Stimulated activated CD4-positive, alpha-beta T cell treated with anti-CD3 and anti-CD28 coated beads, TNF-alpha, amount 100 ng/mL, for 48 hours (primary cell): ENCODE measurements around the gene PCDHGC4.
A peak's percentile ranks its signal among the peaks of the same experiment; 100 is the strongest.

Experiments used
- DNase-seq, 3 donors: peaks; one replicate each; pipeline ENCODE4 v3.0.0-alpha.2; 2020; ENCODE audit warnings: low read depth in 3 of 3

The PCDHGC4 gene

DNA sequence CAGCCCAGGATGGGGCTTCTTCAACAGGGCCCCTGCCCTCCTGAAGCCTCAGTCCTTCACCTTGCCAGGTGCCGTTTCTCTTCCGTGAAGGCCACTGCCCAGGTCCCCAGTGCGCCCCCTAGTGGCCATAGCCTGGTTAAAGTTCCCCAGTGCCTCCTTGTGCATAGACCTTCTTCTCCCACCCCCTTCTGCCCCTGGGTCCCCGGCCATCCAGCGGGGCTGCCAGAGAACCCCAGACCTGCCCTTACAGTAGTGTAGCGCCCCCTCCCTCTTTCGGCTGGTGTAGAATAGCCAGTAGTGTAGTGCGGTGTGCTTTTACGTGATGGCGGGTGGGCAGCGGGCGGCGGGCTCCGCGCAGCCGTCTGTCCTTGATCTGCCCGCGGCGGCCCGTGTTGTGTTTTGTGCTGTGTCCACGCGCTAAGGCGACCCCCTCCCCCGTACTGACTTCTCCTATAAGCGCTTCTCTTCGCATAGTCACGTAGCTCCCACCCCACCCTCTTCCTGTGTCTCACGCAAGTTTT is 27.6 kb downstream of the PCDHGC4 start:
- peak; percentile 75 to 88 (median 79) for DNase-seq

DNA sequence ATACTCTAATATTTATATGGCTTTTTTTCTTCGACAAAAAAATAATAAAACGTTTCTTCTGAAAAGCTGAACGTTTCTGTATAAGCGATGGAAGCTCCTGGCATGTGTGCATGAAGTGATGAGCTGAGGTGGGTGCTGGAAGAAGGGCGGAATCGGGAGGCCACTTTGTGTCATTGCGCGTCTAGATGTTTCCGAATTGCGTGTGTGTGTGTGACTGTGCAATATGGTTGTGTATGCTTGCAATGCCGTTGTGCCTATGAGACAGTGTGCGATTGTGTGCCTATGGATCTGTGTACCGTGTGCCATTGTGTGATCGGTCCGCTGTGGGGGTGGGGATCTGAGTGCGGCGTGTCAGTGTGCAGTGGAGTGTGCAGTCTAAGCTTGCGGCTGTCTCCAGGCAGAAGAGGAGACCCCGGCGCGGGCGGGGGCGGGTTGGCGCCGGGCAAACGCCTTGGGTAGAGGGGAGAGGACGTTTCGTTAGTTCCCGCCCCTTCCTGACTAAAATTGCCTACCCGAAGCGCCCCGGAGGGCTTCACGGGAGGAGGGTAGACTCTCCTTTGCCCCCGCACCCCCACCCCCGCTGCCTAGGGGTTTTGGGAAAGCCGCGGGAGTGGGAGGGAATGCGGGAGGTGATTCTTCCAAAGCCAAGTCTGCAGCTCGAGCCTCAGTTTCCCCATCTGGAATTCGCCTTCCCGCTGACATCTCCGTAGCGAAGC is 28.2 kb downstream of the PCDHGC4 start:
- peak in 2 of 3 donors; percentile 17 to 25 for DNase-seq

DNA sequence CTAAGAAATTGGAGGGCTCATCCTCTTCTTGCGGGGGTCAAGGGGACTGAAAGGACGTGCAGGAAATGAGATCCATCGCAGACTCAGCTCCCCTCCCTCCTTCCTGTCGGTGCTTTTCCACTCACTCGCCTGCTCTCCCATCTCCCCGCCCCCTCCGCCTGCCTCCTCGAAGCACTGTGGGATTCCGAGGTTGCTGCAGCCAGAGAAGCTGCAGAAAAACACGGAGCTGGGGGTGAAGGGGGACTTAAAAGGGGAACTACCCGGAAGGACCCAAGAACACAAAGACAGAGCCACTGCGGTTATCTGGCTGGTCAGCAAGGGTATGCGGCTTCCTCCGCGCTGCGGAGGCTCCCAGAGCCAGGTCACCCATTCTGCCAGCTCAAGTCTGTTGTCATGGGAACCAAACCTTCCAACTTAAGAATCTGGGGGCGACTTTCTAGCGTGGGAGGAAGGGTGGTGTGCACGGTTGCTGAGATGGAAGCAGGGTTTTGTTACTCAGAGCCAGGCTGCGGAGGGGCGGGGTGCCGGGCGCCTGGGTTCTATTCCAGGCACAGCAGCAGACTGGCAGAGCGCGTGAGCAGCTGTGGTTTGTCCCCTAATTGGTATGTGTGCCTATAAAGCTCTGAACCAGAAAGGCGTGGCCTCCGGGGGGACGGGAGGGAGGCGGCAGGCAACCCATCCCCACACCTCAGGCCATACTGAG is 28.9 kb downstream of the PCDHGC4 start:
- peak; percentile 43 to 60 (median 58) for DNase-seq

GRCh38 chr5:141514330-141515133 is 29.7 kb downstream of the PCDHGC4 start:
- DNase-seq, result no peak

DNA sequence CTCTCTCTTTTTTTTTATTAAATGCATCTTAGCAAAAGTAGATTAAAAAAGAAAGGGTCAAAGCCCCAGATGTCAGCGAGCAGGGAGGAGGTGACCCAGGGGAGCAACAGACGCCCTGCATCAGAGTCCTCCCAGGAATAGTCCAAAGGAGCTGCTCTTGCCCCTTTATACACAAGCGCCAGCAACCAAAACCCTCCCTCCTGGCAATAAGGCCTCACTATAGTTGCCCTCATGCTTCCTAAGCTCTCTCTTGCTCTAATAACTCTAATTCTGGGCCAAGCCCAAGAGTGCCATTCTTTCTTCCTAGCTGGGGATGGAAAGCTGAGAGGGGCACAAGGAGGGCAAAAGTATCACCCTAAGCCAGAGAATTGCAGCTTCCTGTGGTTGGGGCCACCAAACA is 30.3 kb downstream of the PCDHGC4 start:
- no peak for DNase-seq

DNA sequence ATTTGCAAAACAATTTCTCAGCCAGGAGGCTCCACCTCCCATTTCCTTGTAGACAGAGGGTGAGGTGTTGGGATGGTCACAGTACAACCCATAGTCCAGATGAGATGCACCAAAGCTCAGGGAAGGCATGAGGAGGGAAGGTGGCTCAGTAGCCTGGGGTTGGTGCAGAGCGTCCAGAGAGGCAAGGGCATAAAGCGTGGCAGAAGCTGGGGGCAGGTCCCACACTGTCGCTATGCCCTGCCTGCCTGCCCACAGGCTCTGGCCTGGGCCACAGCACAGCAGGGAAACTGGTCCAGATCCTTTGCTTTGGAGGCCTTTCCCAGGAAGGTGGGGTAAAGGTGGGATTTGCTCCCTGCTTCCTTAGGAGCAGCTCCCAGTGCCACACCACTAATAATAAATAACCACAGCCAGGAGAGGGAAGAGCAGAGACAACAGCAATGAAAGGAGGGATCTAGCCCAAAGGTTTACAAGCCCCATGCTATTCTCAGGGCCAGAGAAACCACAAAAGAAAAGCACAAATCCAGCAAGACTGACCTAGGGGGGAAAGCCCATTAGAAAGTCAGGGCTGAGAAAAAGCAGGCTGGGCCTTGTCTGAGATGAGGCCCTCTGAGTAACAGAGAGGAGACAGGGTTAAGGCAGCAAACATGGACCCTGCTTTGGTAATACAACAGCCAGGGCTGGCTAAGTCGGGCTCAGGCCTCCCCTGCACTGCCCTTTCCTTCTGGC is 31.3 kb downstream of the PCDHGC4 start:
- no peak for DNase-seq

DNA sequence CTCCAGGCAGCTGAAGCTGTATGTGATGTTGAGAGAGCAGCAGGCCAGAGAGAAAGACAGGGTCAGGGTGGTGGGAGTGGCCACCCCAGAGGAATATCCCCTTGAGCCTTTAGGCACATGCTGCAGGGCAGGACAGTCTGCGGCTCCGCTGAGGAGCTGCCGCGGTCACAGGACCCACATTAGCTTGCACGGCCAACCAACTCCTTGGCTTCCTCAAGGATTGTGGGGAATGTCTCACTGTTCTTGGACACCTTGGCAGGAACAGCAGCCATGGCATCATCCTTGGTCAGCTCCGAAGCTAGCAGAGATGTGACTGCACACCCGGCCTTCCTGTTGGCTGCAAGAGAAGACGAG is 31.8 kb downstream of the PCDHGC4 start:
- DNase-seq, result no peak

GRCh38 chr5:141517312-141517711 is 32.5 kb downstream of the PCDHGC4 start:
- no peak for DNase-seq

DNA sequence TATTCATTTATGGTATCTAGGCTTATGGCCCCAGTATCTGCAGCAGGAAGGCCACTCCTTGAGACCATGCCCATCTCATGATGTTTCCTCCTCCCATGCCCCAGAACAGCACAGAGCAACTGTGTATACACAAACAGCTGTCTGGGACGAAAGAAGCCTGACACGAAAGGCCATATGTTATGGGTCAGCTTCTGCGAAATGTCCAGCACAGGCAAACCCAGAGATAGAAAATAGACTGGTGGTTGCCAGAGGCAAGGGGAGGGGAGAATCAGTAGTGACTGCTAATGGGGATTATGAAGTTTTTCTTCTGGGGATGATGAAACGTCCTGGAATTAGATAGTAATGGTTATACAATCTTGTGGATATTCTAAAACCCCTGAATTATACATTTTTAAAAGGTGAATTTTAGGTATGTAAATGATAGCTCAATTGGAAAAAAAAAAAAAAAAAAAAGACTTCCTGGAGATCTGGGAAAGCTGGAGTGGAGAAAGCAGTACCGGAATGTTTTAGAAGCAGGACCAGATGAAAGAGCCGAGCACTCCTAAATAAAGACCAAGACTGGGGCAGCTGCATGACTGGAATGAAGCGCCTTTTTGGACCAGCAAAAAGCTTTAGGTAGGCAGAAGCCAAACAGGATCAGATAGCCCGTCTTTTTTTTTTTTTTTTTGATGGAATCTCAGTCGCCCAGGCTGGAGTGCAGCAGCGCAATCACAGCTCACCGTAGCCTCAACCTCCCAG is 33.2 kb downstream of the PCDHGC4 start:
- DNase-seq, result no peak

- no peak for DNase-seq
Observed at GRCh38 chr5:141518618-141519015, 33.8 kb downstream of the PCDHGC4 start.

GRCh38 chr5:141519605-141520565 is 35.1 kb downstream of the PCDHGC4 start:
- no peak for DNase-seq

DNA sequence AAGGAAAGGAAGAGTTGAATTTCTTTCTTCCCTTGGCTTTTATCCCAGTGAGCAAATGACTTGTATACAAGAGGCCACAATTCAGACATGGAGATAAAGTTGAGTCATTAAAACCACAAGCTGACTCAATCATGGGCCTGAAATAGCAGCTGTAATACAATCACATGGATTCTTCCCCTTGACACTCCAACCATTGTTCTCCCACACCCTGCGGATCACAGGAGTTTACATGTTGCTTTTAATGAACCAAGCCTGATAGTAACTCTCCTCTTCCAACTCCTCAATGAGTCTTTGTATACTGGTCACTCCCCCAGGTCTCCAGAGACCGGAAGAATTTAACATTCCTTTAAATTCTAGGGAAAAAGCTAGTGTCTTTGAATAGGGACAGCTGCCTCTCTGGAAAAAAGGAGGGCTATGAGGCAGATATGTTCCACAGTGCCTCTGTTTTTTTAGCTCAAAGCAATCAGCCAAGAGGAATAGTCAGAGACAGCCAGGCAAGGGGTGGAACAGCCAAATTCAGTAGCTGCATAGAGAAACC is 36.5 kb downstream of the PCDHGC4 start:
- DNase-seq, result no peak

GRCh38 chr5:141522301-141522700 is 37.5 kb downstream of the PCDHGC4 start:
- DNase-seq, result no peak

- DNase-seq, result no peak
Observed at GRCh38 chr5:141523991-141524390, 39.2 kb downstream of the PCDHGC4 start.

DNA sequence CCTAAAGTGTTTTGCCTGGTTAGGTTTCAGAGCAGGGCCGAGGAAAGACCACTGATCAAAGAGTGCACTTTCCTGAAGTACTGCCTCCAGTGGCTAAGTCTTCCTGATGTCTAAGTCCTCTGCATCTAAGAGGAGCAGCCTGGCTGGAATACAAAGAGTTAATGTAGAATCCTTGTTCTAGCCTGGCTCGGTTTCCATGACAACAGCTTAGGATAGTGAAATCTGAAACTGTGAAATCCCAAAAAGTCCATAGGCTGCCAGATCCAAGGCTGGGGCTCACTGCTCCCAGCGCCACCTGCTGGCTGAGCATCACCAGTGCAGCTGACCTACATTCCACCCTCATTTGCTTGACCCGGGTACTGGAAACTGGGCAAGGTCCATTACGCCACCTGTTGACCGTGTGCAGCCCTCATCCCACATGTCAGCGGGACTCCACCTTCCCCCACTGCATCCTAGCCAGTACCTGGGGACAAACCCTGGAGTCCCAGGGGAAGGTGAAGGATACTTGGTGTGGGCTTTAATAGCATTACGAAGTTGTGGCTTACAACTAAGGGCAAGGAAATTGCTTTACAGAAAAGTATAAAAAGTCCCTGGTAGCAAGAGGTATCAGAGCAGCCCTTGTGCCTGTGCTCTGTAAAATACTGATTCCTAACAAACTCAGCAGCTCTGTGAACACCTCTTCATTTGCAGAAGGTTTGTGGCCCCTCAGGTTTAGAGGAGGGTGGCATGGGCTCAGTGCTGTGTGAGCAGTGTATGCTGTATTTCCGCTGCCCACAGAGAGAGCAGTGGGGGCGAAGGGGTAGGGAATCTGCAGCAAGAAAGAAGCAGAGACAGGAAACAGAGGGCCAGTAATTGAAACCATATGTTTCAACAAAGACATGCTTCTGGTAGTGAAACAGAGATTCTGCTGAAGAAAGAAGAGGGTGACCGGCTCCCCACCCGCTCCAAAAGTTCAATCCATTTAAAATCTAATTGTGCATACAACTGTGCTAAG is 40.1 kb downstream of the PCDHGC4 start:
- DNase-seq, result peak in 2 of 3 donors; percentile 18 to 32

DNA sequence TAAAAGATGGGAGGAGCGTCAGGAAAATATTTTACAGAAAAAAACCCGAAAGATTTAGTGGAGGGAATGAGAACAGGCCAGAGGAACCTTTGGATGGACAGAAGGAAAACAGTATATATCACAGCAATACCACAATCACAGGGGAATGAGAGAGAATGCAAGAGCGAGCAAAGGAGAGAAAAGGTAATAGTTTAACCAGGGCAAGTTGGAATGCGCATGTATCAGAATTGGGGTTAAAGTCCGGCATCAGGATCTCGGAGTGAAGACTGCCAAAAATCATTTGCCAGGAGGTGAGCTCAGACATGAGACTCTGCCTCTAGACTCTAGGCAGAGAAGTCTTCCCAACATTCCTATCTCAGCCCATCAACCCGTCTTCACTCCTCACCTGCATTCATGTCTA is 40.8 kb downstream of the PCDHGC4 start:
- no peak for DNase-seq

DNA sequence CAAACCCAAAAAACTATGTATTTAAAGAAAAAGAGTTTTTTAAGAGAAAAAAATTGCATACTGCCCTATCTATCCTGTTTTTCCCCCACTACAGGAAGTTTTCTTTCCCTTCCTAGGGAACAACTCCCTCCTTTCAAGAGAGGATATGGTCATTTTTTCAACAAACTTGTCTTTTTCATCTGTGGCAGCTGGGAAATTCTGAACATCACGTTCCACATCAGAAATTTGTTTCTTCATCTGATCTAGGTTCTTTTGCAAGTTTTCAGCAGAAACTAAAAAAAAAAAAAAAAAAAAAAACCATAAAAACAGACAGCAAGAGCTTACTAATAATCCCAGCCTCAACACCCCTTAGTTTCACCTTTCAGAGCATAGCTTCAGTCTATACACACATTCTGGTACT is 42.6 kb downstream of the PCDHGC4 start:
- DNase-seq, result no peak

- no peak for DNase-seq
Observed at GRCh38 chr5:141528291-141528984, 43.6 kb downstream of the PCDHGC4 start.
